Activated CD4-positive, alpha-beta T cell treated with anti-CD3 and anti-CD28 coated beads, Interleukin-2, Interleukin-6, amounts not matched to agents 100 ng/mL and 50 ng/mL, durations not matched to agents 16 hours and 8 hours (primary cell): ENCODE results near the gene COL4A1.

Experiments used
- DNase-seq: peaks from one replicate; pipeline ENCODE4 v3.0.0-alpha.2; 2020

COL4A1 gene

GRCh38 chr13:110341445-110342244 is 34.7 kb upstream of the COL4A1 start:
- DNase-seq = no peak

- peak; percentile 58 for DNase-seq
These were observed 34.0 kb upstream of the COL4A1 start for GRCh38 chr13:110340812-110341444.

GRCh38 chr13:110339975-110340550 is 33.1 kb upstream of the COL4A1 start:
- DNase-seq = no peak

GRCh38 chr13:110339263-110339662 is 32.3 kb upstream of the COL4A1 start:
- no peak for DNase-seq

GRCh38 chr13:110338441-110339101 is 31.6 kb upstream of the COL4A1 start:
- no peak for DNase-seq

GRCh38 chr13:110337247-110337646 is 30.3 kb upstream of the COL4A1 start:
- no peak for DNase-seq

- no peak for DNase-seq
These were observed 29.7 kb upstream of the COL4A1 start for GRCh38 chr13:110336681-110337080.

- no peak for DNase-seq
These were observed 29.2 kb upstream of the COL4A1 start for GRCh38 chr13:110336108-110336507.

- DNase-seq = no peak
These were observed 28.0 kb upstream of the COL4A1 start for GRCh38 chr13:110334841-110335490.

GRCh38 chr13:110334256-110334655 is 27.3 kb upstream of the COL4A1 start:
- DNase-seq = no peak

- DNase-seq = no peak
These were observed 26.9 kb upstream of the COL4A1 start for GRCh38 chr13:110333837-110334236.

- DNase-seq = no peak
These were observed 25.8 kb upstream of the COL4A1 start for GRCh38 chr13:110332750-110333149.

- no peak for DNase-seq
These were observed 24.4 kb upstream of the COL4A1 start for GRCh38 chr13:110331362-110331761.

GRCh38 chr13:110330491-110331011 is 23.6 kb upstream of the COL4A1 start:
- DNase-seq = no peak

GRCh38 chr13:110329798-110330461 is 23.0 kb upstream of the COL4A1 start:
- no peak for DNase-seq

GRCh38 chr13:110329258-110329657 is 22.3 kb upstream of the COL4A1 start:
- DNase-seq = no peak

GRCh38 chr13:110328573-110328972 is 21.6 kb upstream of the COL4A1 start:
- no peak for DNase-seq

GRCh38 chr13:110327051-110327721 is 20.2 kb upstream of the COL4A1 start:
- no peak for DNase-seq

- DNase-seq = no peak
These were observed 19.4 kb upstream of the COL4A1 start for GRCh38 chr13:110326263-110326904.

GRCh38 chr13:110324026-110324749 is 17.2 kb upstream of the COL4A1 start:
- no peak for DNase-seq
